CD14-positive monocyte (primary cell): ENCODE data around the gene GRID1. TPM values are rescaled to one million over a fixed set of nuclear protein-coding genes. Genes with fewer than 3 reads are reported as not detected.

ENCODE experiments used
- DNase-seq, 3 donors: peaks; one replicate each; pipeline ENCODE4 v3.0.0-alpha.2; 2011 to 2022
- H2AFZ ChIP-seq: 2 replicates; pipeline ENCODE4 v1.6.0; 2012; ENCODE audit warnings: mild to moderate bottlenecking, low read depth, low read length, inconsistent platforms; ENCODE audit not compliant: insufficient read depth, poor library complexity, severe bottlenecking
- H3K27ac ChIP-seq, 2 donors: 1 replicate in 1 of 2; 2 replicates in 1 of 2; pipeline ENCODE4 v1.5.1; 2012 to 2013; ENCODE audit warnings: low read length in 2 of 2, control low read depth in 1 of 2, inconsistent platforms in 1 of 2, low read depth in 1 of 2, mild to moderate bottlenecking in 1 of 2
- H3K27me3 ChIP-seq, 2 donors: one replicate each; pipeline versions ENCODE4 v1.6.0 to v1.6.1; 2011 to 2013; ENCODE audit warnings: low read length in 2 of 2; ENCODE audit not compliant: control insufficient read depth in 2 of 2, insufficient read depth in 2 of 2
- H3K36me3 ChIP-seq, 2 donors: replicated peaks in 1 of 2; 1 replicate in 1 of 2; 2 replicates in 1 of 2; pipeline versions ENCODE4 v1.5.1 to v1.6.1; 2012 to 2013; ENCODE audit warnings: low read length in 2 of 2, control low read depth in 1 of 2, inconsistent platforms in 1 of 2, mild to moderate bottlenecking in 1 of 2; ENCODE audit not compliant: insufficient read depth in 2 of 2, control insufficient read depth in 1 of 2
- H3K4me1 ChIP-seq, 2 donors: 1 replicate in 1 of 2; 2 replicates in 1 of 2; pipeline versions ENCODE4 v1.5.1 to v1.6.1; 2012 to 2013; ENCODE audit warnings: low read length in 2 of 2, control low read depth in 1 of 2, inconsistent platforms in 1 of 2, mild to moderate bottlenecking in 1 of 2, moderate library complexity in 1 of 2; ENCODE audit not compliant: insufficient read depth in 2 of 2, control insufficient read depth in 1 of 2
- H3K4me2 ChIP-seq: replicated peaks from 2 replicates; pipeline ENCODE3; 2012; ENCODE audit warnings: low read length, moderate library complexity, mild to moderate bottlenecking; ENCODE audit not compliant: poor library complexity, severe bottlenecking; ENCODE audit errors: extremely low read depth
- H3K4me3 ChIP-seq, 3 experiments: fragments of 200-600 bp in 1 of 3; sonication (generic) in 1 of 3; replicated peaks in 1 of 3; 1 replicate in 2 of 3; 2 replicates in 1 of 3; pipeline ENCODE4 v1.5.1; 2011 to 2013; ENCODE audit warnings: low read length in 3 of 3, mild to moderate bottlenecking in 3 of 3, control low read depth in 2 of 3, low read depth in 2 of 3, inconsistent platforms in 1 of 3, moderate library complexity in 1 of 3
- H3K79me2 ChIP-seq: 2 replicates; pipeline ENCODE4 v1.6.0; 2012; ENCODE audit warnings: mild to moderate bottlenecking, control low read depth, inconsistent platforms, low read length, moderate library complexity; ENCODE audit not compliant: insufficient read depth
- H3K9ac ChIP-seq: 2 replicates; pipeline ENCODE4 v1.6.0; 2017; ENCODE audit warnings: low read length, mild to moderate bottlenecking; ENCODE audit not compliant: insufficient read depth, poor library complexity, severe bottlenecking
- H3K9me3 ChIP-seq, 2 donors: replicated peaks in 1 of 2; 1 replicate in 1 of 2; 2 replicates in 1 of 2; pipeline versions ENCODE4 v1.5.1 to v1.6.1; 2012 to 2013; ENCODE audit warnings: low read length in 2 of 2, control low read depth in 1 of 2; ENCODE audit not compliant: control insufficient read depth in 1 of 2, insufficient read depth in 1 of 2
- H4K20me1 ChIP-seq: 2 replicates; pipeline ENCODE4 v1.6.0; 2012; ENCODE audit warnings: mild to moderate bottlenecking, low read length, control low read depth, moderate library complexity; ENCODE audit not compliant: insufficient read depth
- H3K27ac Mint-ChIP-seq, 7 donors: one replicate each; pipeline ENCODE4 v1.8.0; 2020; ENCODE audit warnings: mild to moderate bottlenecking in 7 of 7, mixed read lengths in 7 of 7, moderate library complexity in 6 of 7, inconsistent platforms in 2 of 7
- H3K27me3 Mint-ChIP-seq, 3 donors: one replicate each; pipeline ENCODE4 v1.8.0; 2021 to 2022; ENCODE audit warnings: low read depth in 3 of 3, mild to moderate bottlenecking in 3 of 3, mixed read lengths in 3 of 3, moderate library complexity in 3 of 3, inconsistent platforms in 1 of 3
- H3K36me3 Mint-ChIP-seq, 2 donors: one replicate each; pipeline ENCODE4 v1.8.0; 2020; ENCODE audit warnings: mixed read lengths in 2 of 2, inconsistent platforms in 1 of 2, mild to moderate bottlenecking in 1 of 2
- H3K4me1 Mint-ChIP-seq: one replicate; pipeline ENCODE4 v1.8.0; 2020; ENCODE audit warnings: mild to moderate bottlenecking, mixed read lengths
- H3K4me3 Mint-ChIP-seq, 2 donors: one replicate each; pipeline ENCODE4 v1.8.0; 2020; ENCODE audit warnings: mild to moderate bottlenecking in 2 of 2, mixed read lengths in 2 of 2, moderate library complexity in 1 of 2
- H3K9me3 Mint-ChIP-seq, 7 donors: one replicate each; pipeline ENCODE4 v1.8.0; 2020 to 2022; ENCODE audit warnings: mixed read lengths in 7 of 7, mild to moderate bottlenecking in 6 of 7, moderate library complexity in 6 of 7, inconsistent platforms in 2 of 7
- WGBS: methylation state at CpG from one replicate; pipeline ENCODE4 v1.1.5; 2013; ENCODE audit warnings: missing lambda C conversion rate; ENCODE audit not compliant: insufficient coverage; 5-methylcytosine and 5-hydroxymethylcytosine counted together
- intact Hi-C, 2 donors: fragments of 100-400 bp; cut with micrococcal nuclease; formaldehyde crosslinking; loops; one replicate each; pipeline versions ENCODE4 v1.15.0 to v1.15.1; 2023
- polyA plus RNA-seq, 3 donors: library from polyadenylated mRNA; depleted of rRNA in 1 of 3; unstranded in 2 of 3; stranded (reverse) in 1 of 3; fragments of 300-500 nt in 2 of 3; fragments of >200 nt in 1 of 3; fragmentation: Illumina TruSeq in 2 of 3; gene quantifications; 1 replicate in 2 of 3; 2 replicates in 1 of 3; pipeline ENCODE4 v1.2.3, GENCODE V29; 2012 to 2021
- TF ChIP-seq, protein P1 (sequence below): fragments of 200-600 bp; IDR thresholded peaks from one replicate; pipeline ENCODE4 v1.8.0; 2022; ENCODE audit warnings: antibody characterized with exemption, mild to moderate bottlenecking

Gene GRID1
- polyA plus RNA-seq, 3 donors, result not detected

DNA sequence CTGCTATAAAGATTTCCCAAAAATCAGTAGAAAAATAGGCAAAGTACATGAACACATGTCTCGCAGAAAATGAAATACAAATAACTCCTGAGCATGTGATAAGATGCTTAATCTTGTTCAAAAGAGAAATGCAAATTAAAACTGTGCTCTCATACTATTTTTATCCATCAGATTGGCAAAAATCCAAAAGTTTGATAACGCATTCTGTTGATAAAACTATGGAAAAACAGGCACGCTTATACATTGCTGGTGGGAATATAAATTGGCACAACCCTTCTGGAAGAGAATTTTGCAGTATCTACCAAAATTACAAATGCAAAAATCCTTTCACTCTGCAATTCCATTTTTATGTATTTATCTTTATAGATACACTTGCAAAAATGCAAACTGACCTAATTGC, 315.0 kb downstream of the GRID1 start:
- H2AFZ ChIP-seq, result no peak overlapping the region
- no peaks in the 10 kb centered on the region for H3K36me3 Mint-ChIP-seq
- no CpG with 5 or more reads among the region's 3 CpGs for WGBS

DNA sequence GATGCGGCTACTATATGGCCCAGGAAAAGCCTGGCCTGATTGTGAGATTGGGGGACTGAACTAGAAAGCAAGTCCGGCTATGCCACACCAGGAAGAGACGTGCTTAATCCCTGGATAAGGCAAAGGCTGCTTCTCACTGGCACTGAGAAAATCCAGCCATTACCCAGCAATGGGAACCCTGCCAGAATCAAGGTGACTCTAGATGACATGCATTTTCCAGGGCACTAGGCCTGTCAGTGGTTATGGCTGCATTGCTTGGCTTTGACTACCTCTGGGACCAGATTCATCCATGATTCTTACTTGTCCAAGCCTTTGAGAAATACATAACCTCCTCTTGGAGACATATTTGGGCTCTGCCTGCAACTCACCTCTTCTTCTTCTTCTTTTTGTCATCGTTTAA, 317.2 kb downstream of the GRID1 start:
- TF ChIP-seq, protein P1, sequence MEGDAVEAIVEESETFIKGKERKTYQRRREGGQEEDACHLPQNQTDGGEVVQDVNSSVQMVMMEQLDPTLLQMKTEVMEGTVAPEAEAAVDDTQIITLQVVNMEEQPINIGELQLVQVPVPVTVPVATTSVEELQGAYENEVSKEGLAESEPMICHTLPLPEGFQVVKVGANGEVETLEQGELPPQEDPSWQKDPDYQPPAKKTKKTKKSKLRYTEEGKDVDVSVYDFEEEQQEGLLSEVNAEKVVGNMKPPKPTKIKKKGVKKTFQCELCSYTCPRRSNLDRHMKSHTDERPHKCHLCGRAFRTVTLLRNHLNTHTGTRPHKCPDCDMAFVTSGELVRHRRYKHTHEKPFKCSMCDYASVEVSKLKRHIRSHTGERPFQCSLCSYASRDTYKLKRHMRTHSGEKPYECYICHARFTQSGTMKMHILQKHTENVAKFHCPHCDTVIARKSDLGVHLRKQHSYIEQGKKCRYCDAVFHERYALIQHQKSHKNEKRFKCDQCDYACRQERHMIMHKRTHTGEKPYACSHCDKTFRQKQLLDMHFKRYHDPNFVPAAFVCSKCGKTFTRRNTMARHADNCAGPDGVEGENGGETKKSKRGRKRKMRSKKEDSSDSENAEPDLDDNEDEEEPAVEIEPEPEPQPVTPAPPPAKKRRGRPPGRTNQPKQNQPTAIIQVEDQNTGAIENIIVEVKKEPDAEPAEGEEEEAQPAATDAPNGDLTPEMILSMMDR, result no peak
- Mint-ChIP-seq H3K9me3 (peaks cover 0 to 2% (median 0%) of the 10 kb centered on the region in 7 donors), H3K4me3 (no peak overlapping the region), H3K27me3 (peaks cover 2 to 6% (median 2%) of the 10 kb centered on the region in 3 donors), H3K27ac (no peak overlapping the region), H3K36me3 (no peaks in the 10 kb centered on the region), H3K4me1 (no peaks in the 10 kb centered on the region)
- H3K9ac ChIP-seq, result no peak overlapping the region
- DNase-seq, result no peak
- H3K4me3 ChIP-seq, result no peak overlapping the region
- WGBS, result 96% methylated on average over 2 of the region's 4 CpGs
- no peaks in the 10 kb centered on the region for H3K36me3 ChIP-seq
- H3K27me3 ChIP-seq, result no peaks in the 10 kb centered on the region
- H3K27ac ChIP-seq, result no peak overlapping the region
- no peak overlapping the region for H3K4me2 ChIP-seq
- no peak overlapping the region for H2AFZ ChIP-seq
- H3K79me2 ChIP-seq, result no peaks in the 10 kb centered on the region
- intact Hi-C loops, result no loop called here
- no peaks in the 10 kb centered on the region for H4K20me1 ChIP-seq
- H3K4me1 ChIP-seq, result no peaks in the 10 kb centered on the region
- H3K9me3 ChIP-seq, result no peaks in the 10 kb centered on the region

More for the DNA sequence above, 315.0 kb downstream of the GRID1 start:
- Mint-ChIP-seq H3K27me3 (peaks cover 0 to 4% (median 2%) of the 10 kb centered on the region in 3 donors), H3K4me1 (no peaks in the 10 kb centered on the region), H3K4me3 (no peak overlapping the region), H3K9me3 (peaks cover 0 to 3% (median 0%) of the 10 kb centered on the region in 7 donors), H3K27ac (no peak overlapping the region)
- H4K20me1 ChIP-seq, result no peaks in the 10 kb centered on the region
- no peak overlapping the region for H3K9ac ChIP-seq
- H3K4me2 ChIP-seq, result no peak overlapping the region
- DNase-seq, result no peak
- intact Hi-C loops, result no loop called here
- H3K4me3 ChIP-seq, result no peak overlapping the region
- no peaks in the 10 kb centered on the region for H3K9me3 ChIP-seq
- H3K27ac ChIP-seq, result no peak overlapping the region
- no peaks in the 10 kb centered on the region for H3K27me3 ChIP-seq
- no peaks in the 10 kb centered on the region for H3K36me3 ChIP-seq
- TF ChIP-seq, protein P1, result no peak
- H3K4me1 ChIP-seq, result no peaks in the 10 kb centered on the region
- no peaks in the 10 kb centered on the region for H3K79me2 ChIP-seq
